ENCODE results near the gene FGF10. TPM values are rescaled to one million over a fixed set of nuclear protein-coding genes. Genes with fewer than 3 reads are reported as not detected.

The FGF10 gene
- total RNA-seq, 1 experiment from 2014 or later = not detected

DNA sequence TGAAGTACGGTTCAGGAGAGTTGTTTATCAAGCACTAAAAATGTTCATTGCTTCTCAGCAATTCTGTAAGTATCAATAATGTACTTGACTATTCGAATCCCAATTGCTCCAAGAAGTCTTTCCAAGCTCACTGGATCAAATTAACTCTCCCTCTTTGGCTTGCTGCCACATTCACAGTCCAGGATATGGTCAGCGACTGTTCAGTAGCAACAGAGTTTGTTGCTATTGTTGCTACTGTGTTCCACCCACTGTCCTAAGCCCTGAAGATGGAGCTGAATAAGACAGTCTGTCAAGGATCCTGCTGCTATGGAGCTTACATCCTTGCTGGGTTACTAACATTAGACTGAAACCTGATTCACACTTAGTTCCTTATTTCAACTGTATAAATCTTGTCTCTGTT is 110.8 kb downstream of the FGF10 start:
- in situ Hi-C loops (cut with HindIII; ENCODE audit: low pct_unique_long_range_greater_than_20kb, low sequenced_read_pairs) = no loop called here

DNA sequence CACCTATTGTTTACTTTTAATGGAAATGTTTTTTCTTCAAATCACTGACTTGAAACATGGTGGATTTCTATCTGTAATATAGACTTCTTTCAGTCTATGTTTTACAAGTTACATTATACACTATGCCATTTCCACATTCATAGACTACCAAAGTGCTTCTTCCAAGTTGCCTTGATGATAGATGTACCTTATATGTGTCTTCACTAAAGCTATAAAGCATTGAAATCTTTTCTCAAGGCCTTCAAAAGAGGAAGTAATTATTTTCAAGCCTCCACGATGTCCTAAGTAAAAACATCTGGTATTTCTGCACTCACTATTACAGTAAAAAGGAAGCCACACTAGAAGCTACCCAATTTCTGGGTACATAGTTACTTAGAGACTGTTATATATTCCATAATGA is 113.3 kb downstream of the FGF10 start:
- DNase-seq (ENCODE audit: low read depth, low spot score) = no peak
- in situ Hi-C loops (cut with HindIII; ENCODE audit: low pct_unique_long_range_greater_than_20kb, low sequenced_read_pairs) = no loop called here

More for the DNA sequence above, 110.8 kb downstream of the FGF10 start:
- no peak for DNase-seq (ENCODE audit: low read depth, low spot score)

DNA sequence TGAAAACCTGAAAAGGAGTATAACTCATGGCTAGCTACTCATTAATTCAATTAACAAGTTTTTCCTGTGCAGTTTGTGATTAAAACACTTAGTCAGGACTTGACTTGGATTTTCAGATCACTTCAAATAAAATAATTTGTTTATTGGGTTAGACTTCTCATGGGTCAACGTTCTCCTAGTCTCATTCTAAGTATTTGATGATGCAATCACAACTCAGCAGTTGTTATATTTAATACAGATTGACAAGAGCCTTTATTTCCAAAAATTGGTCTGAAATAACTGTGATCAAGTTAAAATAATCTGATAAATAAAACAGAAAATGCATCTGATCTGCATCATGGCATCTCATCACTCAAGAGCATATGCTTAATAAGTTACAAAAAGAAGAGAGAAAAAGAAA is 113.9 kb downstream of the FGF10 start:
- DNase-seq (ENCODE audit: low read depth, low spot score) = no peak
- in situ Hi-C loops (cut with HindIII; ENCODE audit: low pct_unique_long_range_greater_than_20kb, low sequenced_read_pairs) = no loop called here

DNA sequence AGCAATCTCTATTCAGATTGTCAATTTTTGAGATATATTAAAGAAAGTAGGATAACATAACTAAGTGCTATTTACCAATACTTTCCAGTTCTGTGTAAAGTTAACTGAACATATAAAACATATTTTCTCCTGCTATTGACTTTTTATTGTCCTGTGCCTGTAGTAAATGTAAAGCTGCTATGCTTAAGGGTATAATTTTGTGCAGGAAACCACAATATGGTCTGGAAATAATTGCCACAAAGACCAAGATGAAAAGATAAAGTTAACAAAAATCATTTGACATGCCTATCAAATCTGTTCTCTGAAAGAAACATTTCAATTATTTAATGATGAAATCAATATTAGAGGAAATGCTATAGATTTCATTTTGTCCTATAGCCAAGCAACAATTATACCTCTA is 121.3 kb downstream of the FGF10 start:
- in situ Hi-C loops (cut with HindIII; ENCODE audit: low pct_unique_long_range_greater_than_20kb, low sequenced_read_pairs) = no loop called here
- DNase-seq (ENCODE audit: low read depth, low spot score) = no peak

DNA sequence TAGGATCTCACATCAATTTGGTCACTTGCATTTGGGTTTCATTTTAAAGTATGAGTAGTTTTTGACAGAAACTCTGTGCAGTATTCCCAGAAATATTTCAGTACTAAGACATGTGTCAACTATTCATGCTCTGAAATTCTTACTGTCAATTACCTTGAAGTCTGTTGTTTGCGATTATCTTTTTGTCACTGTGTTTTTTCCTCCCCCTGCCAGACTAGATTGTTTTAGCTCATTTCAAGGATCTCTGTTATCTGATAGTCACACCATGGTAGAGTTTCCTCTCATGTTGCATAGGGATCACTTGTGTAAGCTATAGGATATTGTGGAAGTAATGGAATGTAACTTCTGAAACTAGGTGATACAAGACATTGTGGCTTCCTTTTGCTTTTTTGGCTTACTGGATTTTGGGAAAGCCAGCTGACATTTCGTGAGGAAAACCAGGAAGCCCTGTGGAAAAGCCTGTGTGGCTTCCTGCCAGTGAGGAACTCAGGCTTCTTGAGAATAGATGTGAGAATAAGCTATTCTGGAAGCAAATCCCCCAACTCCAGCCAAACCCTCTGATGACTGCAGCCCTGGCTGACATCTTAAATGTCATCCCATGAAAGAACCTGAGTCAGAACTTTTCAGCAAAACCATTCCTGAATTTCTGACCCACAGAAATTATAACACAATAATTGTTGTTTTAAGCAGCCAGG is 122.2 kb downstream of the FGF10 start:
- no peak for DNase-seq (ENCODE audit: low read depth, low spot score)
- in situ Hi-C loops (cut with HindIII; ENCODE audit: low pct_unique_long_range_greater_than_20kb, low sequenced_read_pairs) = no loop called here

DNA sequence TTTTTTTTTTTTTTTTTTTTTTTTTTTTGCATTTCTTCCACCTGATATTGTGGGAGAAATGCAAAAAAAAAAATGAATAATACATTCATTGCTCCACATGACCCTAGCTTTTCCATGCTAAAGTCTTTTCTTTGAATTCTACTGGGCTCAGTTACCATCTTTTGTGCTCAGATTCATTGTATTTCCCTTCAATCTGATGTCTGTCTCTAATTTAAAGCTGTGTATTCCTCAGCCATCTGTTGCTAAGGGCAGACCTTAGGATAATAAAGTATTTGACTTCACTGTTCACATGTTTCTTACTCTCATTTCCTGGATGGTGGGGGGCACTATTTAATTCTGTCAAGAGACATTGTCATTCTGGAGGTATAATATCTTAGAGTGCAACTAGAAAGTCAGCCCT is 123.5 kb downstream of the FGF10 start:
- in situ Hi-C loops (cut with HindIII; ENCODE audit: low pct_unique_long_range_greater_than_20kb, low sequenced_read_pairs) = no loop called here
- no peak for DNase-seq (ENCODE audit: low read depth, low spot score)

DNA sequence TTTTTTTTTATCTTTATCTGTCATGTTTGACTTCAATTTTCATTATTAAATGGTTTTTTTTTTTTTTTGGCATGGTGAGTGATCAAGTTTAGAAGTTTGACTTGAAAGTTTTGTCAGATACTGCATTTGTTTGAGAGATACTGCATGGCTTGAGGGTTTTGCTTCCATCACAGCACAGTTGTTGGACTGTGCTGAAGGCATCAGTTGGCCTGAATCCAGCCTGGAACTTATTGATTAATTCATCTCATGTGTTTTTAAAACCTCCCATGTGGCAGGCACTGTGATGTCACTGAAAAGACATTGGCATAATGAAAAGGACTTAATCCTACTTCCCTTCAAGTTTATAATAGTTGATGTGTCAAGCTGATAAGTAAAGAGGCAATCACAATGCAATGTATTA is 128.4 kb downstream of the FGF10 start:
- no peak for DNase-seq (ENCODE audit: low read depth, low spot score)
- in situ Hi-C loops (cut with HindIII; ENCODE audit: low pct_unique_long_range_greater_than_20kb, low sequenced_read_pairs) = no loop called here

DNA sequence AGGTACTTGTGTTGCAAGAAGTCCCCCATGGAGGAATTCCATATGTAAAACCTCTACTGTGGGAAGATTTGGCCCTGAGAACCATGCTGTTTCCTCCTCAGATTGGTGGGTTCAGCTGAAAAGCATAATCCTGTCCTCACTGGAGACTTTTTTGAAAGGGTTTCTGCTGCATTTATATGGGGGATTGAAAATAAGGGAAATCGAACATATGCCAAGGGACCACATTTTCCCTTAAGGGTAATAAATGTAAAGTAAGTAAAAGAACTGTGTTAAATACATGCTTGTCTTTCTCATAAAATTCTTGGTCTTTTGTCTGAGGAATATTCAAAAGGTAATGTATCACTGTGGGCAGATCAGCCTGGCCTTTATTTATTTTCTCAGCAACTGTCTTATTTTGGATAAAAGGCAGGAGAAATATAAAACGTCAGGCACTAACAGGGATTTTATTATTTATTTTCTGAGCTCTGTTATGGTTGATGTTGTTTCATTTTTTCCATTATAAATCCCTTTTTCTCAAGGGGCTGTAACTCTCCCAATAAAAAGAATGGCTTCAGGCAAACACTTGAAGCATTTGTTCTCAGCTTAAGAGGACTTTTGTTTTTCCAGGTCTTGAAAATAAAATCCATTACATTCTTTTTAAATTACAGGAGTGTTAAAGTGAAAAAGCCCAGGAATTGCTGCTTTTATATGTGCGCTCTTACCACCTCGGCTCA is 131.4 kb downstream of the FGF10 start:
- no peak for DNase-seq (ENCODE audit: low read depth, low spot score)

DNA sequence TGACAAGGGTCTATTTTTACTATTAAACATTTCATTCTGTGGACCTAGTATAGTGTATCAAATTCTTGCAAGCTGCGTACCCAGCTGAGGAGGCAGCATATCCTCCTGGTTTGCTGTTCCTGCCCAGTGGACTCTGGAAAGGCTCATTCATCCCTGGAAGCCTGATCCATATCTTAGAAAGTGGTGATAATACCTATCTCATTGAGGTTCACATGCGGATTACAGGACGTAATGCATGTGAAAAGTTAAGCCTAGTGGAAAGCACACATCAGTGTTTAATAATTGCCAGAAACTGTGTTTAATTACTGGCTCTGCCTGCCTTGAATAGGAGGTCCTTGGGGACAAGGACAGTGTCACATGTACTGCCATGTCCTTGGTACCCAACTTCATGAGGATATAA is 132.0 kb downstream of the FGF10 start:
- in situ Hi-C loops (cut with HindIII; ENCODE audit: low pct_unique_long_range_greater_than_20kb, low sequenced_read_pairs) = no loop called here
- DNase-seq (ENCODE audit: low read depth, low spot score) = no peak

More for the DNA sequence above, 131.4 kb downstream of the FGF10 start:
- in situ Hi-C loops (cut with HindIII; ENCODE audit: low pct_unique_long_range_greater_than_20kb, low sequenced_read_pairs) = no loop called here
